HEK293 (cell line): Measurements from ENCODE around the gene SCNN1A.

Source experiments
- HOXA7 ChIP-seq: sonication (generic); formaldehyde crosslinking; IDR thresholded peaks from 2 replicates; pipeline ENCODE4 v1.8.1; 2022; ENCODE audit warnings: missing genetic modification reagents, borderline replicate concordance
- KLF17 ChIP-seq: fragments of 450-650 bp; formaldehyde crosslinking; IDR thresholded peaks from 2 replicates; pipeline ENCODE4 v1.5.1; 2016; ENCODE audit warnings: missing biosample characterization, missing genetic modification characterization
- KLF7 ChIP-seq: fragments of 450-650 bp; formaldehyde crosslinking; IDR thresholded peaks from 2 replicates; pipeline ENCODE4 v1.5.1; 2016; ENCODE audit warnings: missing biosample characterization, missing genetic modification characterization, borderline replicate concordance
- KLF9 ChIP-seq: fragments of 450-650 bp; formaldehyde crosslinking; IDR thresholded peaks from 2 replicates; pipeline ENCODE4 v1.5.1; 2016; ENCODE audit warnings: missing biosample characterization, missing genetic modification characterization, low read depth
- OSR2 ChIP-seq: fragments of 450-650 bp; formaldehyde crosslinking; IDR thresholded peaks from 2 replicates; pipeline ENCODE4 v1.5.1; 2016; ENCODE audit warnings: missing biosample characterization, missing genetic modification characterization
- SALL2 ChIP-seq: fragments of 450-650 bp; formaldehyde crosslinking; IDR thresholded peaks from 2 replicates; pipeline ENCODE4 v1.5.0; 2017; ENCODE audit warnings: missing biosample characterization, mild to moderate bottlenecking, missing genetic modification characterization, borderline replicate concordance
- SP3 ChIP-seq: fragments of 450-650 bp; formaldehyde crosslinking; IDR thresholded peaks from 2 replicates; pipeline ENCODE4 v1.5.1; 2016; ENCODE audit warnings: missing biosample characterization, missing genetic modification characterization
- SP7 ChIP-seq: fragments of 450-650 bp; formaldehyde crosslinking; IDR thresholded peaks from 2 replicates; pipeline ENCODE4 v1.5.1; 2016; ENCODE audit warnings: missing biosample characterization, missing genetic modification characterization
- TRIM28 ChIP-seq: IDR thresholded peaks from 2 replicates; pipeline ENCODE4 v1.6.1; 2011; ENCODE audit warnings: low read length, control low read depth, borderline replicate concordance
- YY1 ChIP-seq: fragments of 450-650 bp; formaldehyde crosslinking; IDR thresholded peaks from 2 replicates; pipeline ENCODE4 v1.5.1; 2018; ENCODE audit warnings: missing biosample characterization, missing genetic modification characterization
- ZBTB21 ChIP-seq: fragments of 450-650 bp; formaldehyde crosslinking; IDR thresholded peaks from 2 replicates; pipeline ENCODE4 v1.5.1; 2017; ENCODE audit warnings: missing biosample characterization, missing genetic modification characterization
- ZBTB26 ChIP-seq: fragments of 450-650 bp; formaldehyde crosslinking; optimal IDR thresholded peaks from 2 replicates; pipeline ENCODE3; 2016; ENCODE audit warnings: missing biosample characterization, mild to moderate bottlenecking, missing genetic modification characterization
- ZEB2 ChIP-seq: fragments of 450-650 bp; formaldehyde crosslinking; IDR thresholded peaks from 2 replicates; pipeline ENCODE4 v1.5.1; 2016; ENCODE audit warnings: missing biosample characterization, missing genetic modification characterization
- ZFHX2 ChIP-seq: fragments of 450-650 bp; formaldehyde crosslinking; conservative IDR thresholded peaks from 2 replicates; pipeline ENCODE4 v1.5.1; 2016; ENCODE audit warnings: missing biosample characterization, missing genetic modification characterization
- ZFP3 ChIP-seq: fragments of 450-650 bp; formaldehyde crosslinking; IDR thresholded peaks from 2 replicates; pipeline ENCODE4 v1.5.1; 2016; ENCODE audit warnings: low read depth, missing biosample characterization, missing genetic modification characterization
- ZFP69B ChIP-seq: fragments of 450-650 bp; formaldehyde crosslinking; IDR thresholded peaks from 2 replicates; pipeline ENCODE4 v1.5.1; 2016; ENCODE audit warnings: missing biosample characterization, missing genetic modification characterization
- ZNF133 ChIP-seq: fragments of 450-650 bp; formaldehyde crosslinking; IDR thresholded peaks from 2 replicates; pipeline ENCODE4 v1.5.1; 2016; ENCODE audit warnings: missing biosample characterization, missing genetic modification characterization
- ZNF140 ChIP-seq: fragments of 450-650 bp; formaldehyde crosslinking; IDR thresholded peaks from 2 replicates; pipeline ENCODE4 v1.5.1; 2016; ENCODE audit warnings: missing biosample characterization, missing genetic modification characterization
- ZNF146 ChIP-seq: fragments of 450-650 bp; formaldehyde crosslinking; IDR thresholded peaks from 2 replicates; pipeline ENCODE4 v1.5.1; 2016; ENCODE audit warnings: missing biosample characterization, missing genetic modification characterization
- ZNF18 ChIP-seq: fragments of 450-650 bp; formaldehyde crosslinking; IDR thresholded peaks from 2 replicates; pipeline ENCODE4 v1.5.1; 2016; ENCODE audit warnings: missing biosample characterization, missing genetic modification characterization
- ZNF202 ChIP-seq: fragments of 450-650 bp; formaldehyde crosslinking; IDR thresholded peaks from 2 replicates; pipeline ENCODE4 v1.5.1; 2016; ENCODE audit warnings: missing biosample characterization, missing genetic modification characterization, borderline replicate concordance
- ZNF248 ChIP-seq: fragments of 450-650 bp; formaldehyde crosslinking; IDR thresholded peaks from 2 replicates; pipeline ENCODE4 v1.5.1; 2017; ENCODE audit warnings: missing biosample characterization, missing genetic modification characterization
- ZNF280C ChIP-seq: fragments of 450-650 bp; formaldehyde crosslinking; IDR thresholded peaks from 2 replicates; pipeline ENCODE4 v1.5.1; 2016; ENCODE audit warnings: missing biosample characterization, missing genetic modification characterization
- ZNF426 ChIP-seq: fragments of 450-650 bp; formaldehyde crosslinking; IDR thresholded peaks from 2 replicates; pipeline ENCODE4 v1.5.1; 2017; ENCODE audit warnings: missing biosample characterization, missing genetic modification characterization, mild to moderate bottlenecking, inconsistent platforms, moderate library complexity
- ZNF513 ChIP-seq: fragments of 450-650 bp; IDR thresholded peaks from 2 replicates; pipeline ENCODE4 v1.5.1; 2018; ENCODE audit warnings: missing biosample characterization, missing genetic modification characterization
- ZNF514 ChIP-seq: fragments of 450-650 bp; formaldehyde crosslinking; IDR thresholded peaks from 2 replicates; pipeline ENCODE4 v1.5.1; 2016; ENCODE audit warnings: missing biosample characterization, missing genetic modification characterization
- ZNF561 ChIP-seq: fragments of 450-650 bp; IDR thresholded peaks from 2 replicates; pipeline ENCODE4 v1.5.1; 2018; ENCODE audit warnings: missing biosample characterization, missing genetic modification characterization, borderline replicate concordance
- ZNF639 ChIP-seq: fragments of 450-650 bp; formaldehyde crosslinking; IDR thresholded peaks from 2 replicates; pipeline ENCODE4 v1.5.1; 2016; ENCODE audit warnings: missing biosample characterization, missing genetic modification characterization
- ZNF654 ChIP-seq: fragments of 450-650 bp; formaldehyde crosslinking; IDR thresholded peaks from 2 replicates; pipeline ENCODE4 v1.5.1; 2016; ENCODE audit warnings: low read depth, missing biosample characterization, missing genetic modification characterization
- ZNF664 ChIP-seq: fragments of 450-650 bp; formaldehyde crosslinking; IDR thresholded peaks from 2 replicates; pipeline ENCODE4 v1.5.1; 2016; ENCODE audit warnings: missing biosample characterization, missing genetic modification characterization
- ZNF670 ChIP-seq: fragments of 450-650 bp; formaldehyde crosslinking; IDR thresholded peaks from 2 replicates; pipeline ENCODE4 v1.5.1; 2016; ENCODE audit warnings: missing biosample characterization, missing genetic modification characterization, low read depth
- ZNF830 ChIP-seq: fragments of 450-650 bp; IDR thresholded peaks from 2 replicates; pipeline ENCODE4 v1.5.0; 2018; ENCODE audit warnings: missing biosample characterization, missing genetic modification characterization, low read depth, mild to moderate bottlenecking, moderate library complexity

SCNN1A gene

GRCh38 chr12:6341417-6342139 lies 33.8 kb downstream of the SCNN1A start, which contains the start of gene TNFRSF1A (continued):
- TF ChIP-seq SALL2 (tag by site-specific recombination), result no peak
- TF ChIP-seq ZNF426 (tag by site-specific recombination), result no peak
- TF ChIP-seq ZNF670 (tag by site-specific recombination), result no peak
- no peak for TF ChIP-seq ZNF514
- peak; percentile 89; the same call in 1 of the 2 replicates for TF ChIP-seq SP3
- 0 out of 2 replicates have a peak, but pooled peaks have one; percentile 30 for TF ChIP-seq ZFP69B
- TF ChIP-seq KLF7 (tag by site-specific recombination), result peak; percentile 85
- no peak for TF ChIP-seq ZNF146 (tag by site-specific recombination)
- TF ChIP-seq ZNF830, result no peak
- no peak for TF ChIP-seq ZNF513 (tag by site-specific recombination)
- TF ChIP-seq ZNF639 (tag by site-specific recombination), result no peak
- TF ChIP-seq ZNF18 (tag by site-specific recombination), result no peak; the same call in 1 of the 2 replicates
- TF ChIP-seq ZNF248 (tag by site-specific recombination), result no peak
- peak; percentile 84 for TF ChIP-seq KLF17
- TF ChIP-seq ZBTB21 (tag by site-specific recombination), result no peak
- TF ChIP-seq TRIM28, result no peak
- peak; percentile 99 for TF ChIP-seq ZFHX2 (tag by site-specific recombination)
- no peak for TF ChIP-seq ZNF202 (tag by site-specific recombination)
- TF ChIP-seq ZNF133 (tag by site-specific recombination), result no peak
- no peak for TF ChIP-seq ZNF654 (tag by site-specific recombination)
- no peak for TF ChIP-seq ZFP3 (tag by site-specific recombination)
- no peak for TF ChIP-seq ZNF140 (tag by site-specific recombination)
- peak; percentile 35; the same call in 1 of the 2 replicates for TF ChIP-seq KLF9 (tag by site-specific recombination)
- 0 out of 2 replicates have a peak, but pooled peaks have one; percentile 21 for TF ChIP-seq ZNF561 (tag by site-specific recombination)
- TF ChIP-seq SP7 (tag by site-specific recombination), result peak; percentile 57; the same call in 1 of the 2 replicates
- no peak for TF ChIP-seq OSR2 (tag by site-specific recombination)
- peak; percentile 33; the same call in 1 of the 2 replicates for TF ChIP-seq YY1 (tag by site-specific recombination)
- no peak for TF ChIP-seq ZNF664 (tag by site-specific recombination)
- TF ChIP-seq ZBTB26, result peak; percentile 4
- TF ChIP-seq ZNF280C (tag by site-specific recombination), result no peak
- TF ChIP-seq HOXA7, result no peak
- peak; percentile 13; the same call in 1 of the 2 replicates for TF ChIP-seq ZEB2 (tag by site-specific recombination)
